ENCODE results near the gene TAF5L. TPM values are rescaled to one million over a fixed set of nuclear protein-coding genes. Genes with fewer than 3 reads are reported as not detected.

Gene TAF5L
- total RNA-seq, 1 experiment from 2014 or later, result 16.4 TPM

DNA sequence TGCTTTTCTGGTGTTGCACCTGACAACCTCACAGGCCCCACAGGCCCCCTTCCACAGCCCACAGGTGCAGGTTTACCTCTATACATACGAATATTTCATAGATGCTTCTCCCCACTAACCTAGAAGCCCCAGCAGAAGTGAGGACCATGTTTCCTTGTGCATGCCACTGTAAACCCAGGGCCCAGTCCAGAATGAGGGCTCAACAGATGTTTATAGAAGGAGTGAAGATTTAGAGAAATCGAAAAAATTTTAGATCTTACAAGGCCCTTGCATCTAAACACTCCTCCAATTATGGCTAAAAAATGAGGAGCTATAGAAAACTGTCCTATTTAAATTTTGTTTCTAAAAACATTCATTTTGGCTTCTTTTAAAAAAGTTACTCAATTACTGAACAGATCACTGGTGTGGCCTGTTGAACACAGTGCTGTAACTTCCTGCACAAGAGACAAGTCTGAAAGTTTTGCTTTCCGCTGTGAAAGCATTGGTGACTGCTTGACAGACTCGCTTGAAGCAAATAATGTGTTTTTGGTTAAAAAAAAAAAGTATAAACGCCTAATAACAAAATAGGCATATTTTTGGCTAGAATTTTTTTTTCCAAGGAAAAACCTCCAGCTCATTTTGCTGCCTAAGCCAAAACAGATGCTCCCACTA, 68.6 kb downstream of the TAF5L start:
- TSS peak; percentile 36 for BruUV-seq (replicated peaks)
- Histone ChIP-seq H3K9me2 (ENCODE audit: insufficient read depth) (no peaks in the 10 kb centered on the region), H3K4me3 (peak overlapping the region; percentile 70), H3K27ac (no peak overlapping the region), H3K4me2 (peak overlapping the region; percentile 74), H3K9me3 (ENCODE audit: insufficient read depth, low read depth) (no peaks in the 10 kb centered on the region), H3K36me3 (ENCODE audit: low read depth) (no peaks in the 10 kb centered on the region), H4K20me1 (ENCODE audit: insufficient read depth) (no peaks in the 10 kb centered on the region), H3K4me1 (replicated peaks; ENCODE audit: insufficient read depth) (peaks cover 10% of the 10 kb centered on the region; the same call in 1 of the 2 replicates), H2AFZ (peak overlapping the region; percentile 77), H3K27me3 (ENCODE audit: insufficient read depth, low read depth) (no peaks in the 10 kb centered on the region), H3F3A (ENCODE audit: insufficient read depth, low read depth) (0 out of 2 replicates have a peak, but pooled peaks cover 2% of the 10 kb centered on the region), H3K79me2 (ENCODE audit: low read depth) (0 out of 2 replicates have a peak, but pooled peaks cover 6% of the 10 kb centered on the region)
- intact Hi-C loops (cut with micrococcal nuclease; ENCODE audit: unreplicated experiment), result loop anchor here (5.0 kb wide), 1 partner anchor 50 kb away; the partner anchor contains the start of gene NUP133
- CTCF ChIA-PET, result interaction anchor here (0.7 kb wide), 1 partner anchor 298 kb away, joined by 3 read pairs; no protein-coding TSS in a partner anchor
- no peak for DNase-seq
- POLR2A ChIA-PET (ENCODE audit: unreplicated experiment), result interaction anchor here (0.7 kb wide), 1 partner anchor 557 kb away, joined by 3 read pairs; no protein-coding TSS in a partner anchor
- TF ChIP-seq, protein P1, sequence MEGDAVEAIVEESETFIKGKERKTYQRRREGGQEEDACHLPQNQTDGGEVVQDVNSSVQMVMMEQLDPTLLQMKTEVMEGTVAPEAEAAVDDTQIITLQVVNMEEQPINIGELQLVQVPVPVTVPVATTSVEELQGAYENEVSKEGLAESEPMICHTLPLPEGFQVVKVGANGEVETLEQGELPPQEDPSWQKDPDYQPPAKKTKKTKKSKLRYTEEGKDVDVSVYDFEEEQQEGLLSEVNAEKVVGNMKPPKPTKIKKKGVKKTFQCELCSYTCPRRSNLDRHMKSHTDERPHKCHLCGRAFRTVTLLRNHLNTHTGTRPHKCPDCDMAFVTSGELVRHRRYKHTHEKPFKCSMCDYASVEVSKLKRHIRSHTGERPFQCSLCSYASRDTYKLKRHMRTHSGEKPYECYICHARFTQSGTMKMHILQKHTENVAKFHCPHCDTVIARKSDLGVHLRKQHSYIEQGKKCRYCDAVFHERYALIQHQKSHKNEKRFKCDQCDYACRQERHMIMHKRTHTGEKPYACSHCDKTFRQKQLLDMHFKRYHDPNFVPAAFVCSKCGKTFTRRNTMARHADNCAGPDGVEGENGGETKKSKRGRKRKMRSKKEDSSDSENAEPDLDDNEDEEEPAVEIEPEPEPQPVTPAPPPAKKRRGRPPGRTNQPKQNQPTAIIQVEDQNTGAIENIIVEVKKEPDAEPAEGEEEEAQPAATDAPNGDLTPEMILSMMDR (conservative IDR thresholded peaks at IDR 0.05), result no peak

DNA sequence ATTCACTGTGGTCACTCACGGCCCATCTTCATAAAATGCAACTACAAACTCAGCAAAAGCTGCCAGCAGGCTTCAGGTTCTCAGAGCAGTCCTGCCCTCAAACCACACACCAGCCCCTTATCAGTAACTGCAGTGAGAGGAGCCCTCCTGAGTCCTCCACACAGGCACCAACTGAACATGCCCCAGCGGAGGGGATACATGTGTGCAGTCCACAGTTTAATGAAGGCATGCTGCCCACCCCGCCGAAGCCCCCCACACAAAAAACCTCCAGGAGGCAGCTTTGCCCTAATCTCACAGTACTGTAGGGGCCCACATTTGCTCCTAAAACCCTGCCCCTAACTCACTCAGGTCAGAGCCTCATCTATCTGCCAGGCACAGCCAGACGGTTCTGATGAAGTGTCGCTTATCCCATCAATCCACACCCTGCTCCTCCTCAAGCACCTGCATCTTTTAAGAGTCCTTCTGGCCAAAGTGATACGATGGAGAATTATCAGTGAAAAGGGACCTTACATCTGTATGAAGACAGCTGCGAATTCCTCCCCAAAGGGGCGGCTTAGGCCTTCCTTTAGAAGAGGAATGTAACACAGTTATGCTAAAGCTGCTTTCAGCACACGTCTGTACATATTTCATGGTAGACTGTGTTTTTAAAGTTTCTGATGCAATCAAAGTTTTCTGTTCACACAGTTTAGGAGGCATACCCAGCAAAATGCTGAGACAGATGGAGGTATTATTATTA, 70.9 kb downstream of the TAF5L start:
- H4K20me1 ChIP-seq (ENCODE audit: insufficient read depth), result no peaks in the 10 kb centered on the region
- H3F3A ChIP-seq (ENCODE audit: insufficient read depth, low read depth), result 0 out of 2 replicates have a peak, but pooled peaks cover 2% of the 10 kb centered on the region
- H3K4me1 ChIP-seq (replicated peaks; ENCODE audit: insufficient read depth), result peaks cover 10% of the 10 kb centered on the region; the same call in 1 of the 2 replicates
- no peak overlapping the region for H2AFZ ChIP-seq
- no peak for TF ChIP-seq EZH2 (IDR thresholded peaks at IDR 0.05; ENCODE audit: low read depth)
- TF ChIP-seq, protein P1 (conservative IDR thresholded peaks at IDR 0.05), result no peak
- no peaks in the 10 kb centered on the region for H3K27me3 ChIP-seq (ENCODE audit: insufficient read depth, low read depth)
- no peaks in the 10 kb centered on the region for H3K9me2 ChIP-seq (ENCODE audit: insufficient read depth)
- no TSS peak for BruUV-seq (replicated peaks)
- no peak overlapping the region for H3K27ac ChIP-seq
- H3K4me2 ChIP-seq, result no peak overlapping the region
- H3K36me3 ChIP-seq (ENCODE audit: low read depth), result no peaks in the 10 kb centered on the region
- intact Hi-C loops (cut with micrococcal nuclease; ENCODE audit: unreplicated experiment), result loop anchor here (5.0 kb wide), 1 partner anchor 48 kb away; the partner anchor contains the start of gene NUP133
- ChIA-PET CTCF (interaction anchor here (0.6 kb wide), 1 partner anchor 109 kb away, joined by 3 read pairs; no protein-coding TSS in a partner anchor), POLR2A (ENCODE audit: unreplicated experiment) (interaction anchor here (0.7 kb wide), 1 partner anchor 211 kb away, joined by 3 read pairs; no protein-coding TSS in a partner anchor)
- H3K9me3 ChIP-seq (ENCODE audit: insufficient read depth, low read depth), result no peaks in the 10 kb centered on the region
- no peak for DNase-seq
- H3K4me3 ChIP-seq, result no peak overlapping the region
- H3K79me2 ChIP-seq (ENCODE audit: low read depth), result 0 out of 2 replicates have a peak, but pooled peaks cover 6% of the 10 kb centered on the region

DNA sequence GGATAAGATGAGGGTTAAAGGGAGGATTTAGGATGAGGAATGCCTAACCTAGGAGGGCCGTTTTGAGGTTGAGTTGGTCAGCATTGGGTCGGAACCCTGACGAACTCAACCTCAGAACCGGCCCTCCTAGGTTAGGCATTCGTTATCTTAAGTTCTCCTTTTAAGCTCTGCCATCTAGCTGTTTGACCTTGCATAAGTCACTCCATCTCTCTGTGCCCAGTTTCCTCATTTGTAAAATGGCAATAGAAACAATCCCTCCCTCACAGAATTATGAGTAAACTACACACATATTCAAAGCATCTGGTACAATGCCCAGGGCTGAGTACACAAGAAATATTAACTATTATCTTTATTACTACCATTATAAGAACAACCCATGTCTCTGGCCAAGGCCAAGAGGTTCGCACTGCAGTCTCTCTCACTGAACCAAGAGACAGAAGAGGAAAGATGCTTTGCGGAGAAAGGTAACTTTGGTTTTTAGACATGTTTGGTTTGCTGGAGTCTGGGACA, 72.2 kb downstream of the TAF5L start:
- POLR2A ChIA-PET (ENCODE audit: unreplicated experiment), result no interaction called here
- Histone ChIP-seq H3K9me2 (ENCODE audit: insufficient read depth) (no peaks in the 10 kb centered on the region), H3K36me3 (ENCODE audit: low read depth) (no peaks in the 10 kb centered on the region), H3K4me2 (no peak overlapping the region), H3K79me2 (ENCODE audit: low read depth) (0 out of 2 replicates have a peak, but pooled peaks cover 6% of the 10 kb centered on the region), H3K4me1 (replicated peaks; ENCODE audit: insufficient read depth) (0 out of 2 replicates have a peak, but pooled peaks cover 10% of the 10 kb centered on the region), H4K20me1 (ENCODE audit: insufficient read depth) (no peaks in the 10 kb centered on the region), H2AFZ (no peak overlapping the region), H3K27ac (no peak overlapping the region), H3K9me3 (ENCODE audit: insufficient read depth, low read depth) (no peaks in the 10 kb centered on the region), H3F3A (ENCODE audit: insufficient read depth, low read depth) (0 out of 2 replicates have a peak, but pooled peaks cover 2% of the 10 kb centered on the region), H3K27me3 (ENCODE audit: insufficient read depth, low read depth) (no peaks in the 10 kb centered on the region), H3K4me3 (no peak overlapping the region)
- no peak for TF ChIP-seq EZH2 (IDR thresholded peaks at IDR 0.05; ENCODE audit: low read depth)
- TF ChIP-seq, protein P1 (conservative IDR thresholded peaks at IDR 0.05), result no peak
- intact Hi-C loops (cut with micrococcal nuclease; ENCODE audit: unreplicated experiment), result no loop called here
- CTCF ChIA-PET, result no interaction called here
- DNase-seq, result no peak
- BruUV-seq (replicated peaks), result no TSS peak

Measured in PC-9 (cell line).